Neuronal stem cell (in vitro differentiated cells): ENCODE results near the gene PRRT1B.
A peak's percentile ranks its signal among the peaks of the same experiment; 100 is the strongest.

Experiments used
- DNase-seq: peaks from one replicate; pipeline ENCODE4 v3.0.0-alpha.2; 2013; ENCODE audit warnings: low spot score
- H2AFZ ChIP-seq: one replicate; pipeline ENCODE4 v1.6.1; 2013; ENCODE audit warnings: mild to moderate bottlenecking, low read length, inconsistent platforms
- H2AK5ac ChIP-seq: 2 replicates; pipeline ENCODE4 v1.6.1; 2013; ENCODE audit warnings: low read depth, mild to moderate bottlenecking, inconsistent platforms, low read length, moderate library complexity, mixed read lengths
- H2BK120ac ChIP-seq: 2 replicates; pipeline ENCODE4 v1.6.1; 2013; ENCODE audit warnings: low read depth, mild to moderate bottlenecking, inconsistent platforms, low read length, moderate library complexity, mixed read lengths
- H2BK12ac ChIP-seq: one replicate; pipeline ENCODE4 v1.6.1; 2013; ENCODE audit warnings: low read length, inconsistent platforms
- H2BK15ac ChIP-seq: 2 replicates; pipeline ENCODE4 v1.6.1; 2013; ENCODE audit warnings: mild to moderate bottlenecking, low read length, inconsistent platforms, mixed read lengths
- H2BK5ac ChIP-seq: one replicate; pipeline ENCODE4 v1.6.1; 2013; ENCODE audit warnings: inconsistent platforms, mild to moderate bottlenecking, low read length, moderate library complexity
- H3K14ac ChIP-seq: one replicate; pipeline ENCODE4 v1.6.1; 2013; ENCODE audit warnings: low read length, inconsistent platforms
- H3K18ac ChIP-seq: 2 replicates; pipeline ENCODE4 v1.6.1; 2013; ENCODE audit warnings: low read length, inconsistent platforms
- H3K23ac ChIP-seq: 2 replicates; pipeline ENCODE4 v1.6.1; 2013; ENCODE audit warnings: low read depth, mild to moderate bottlenecking, mixed read lengths, low read length, inconsistent platforms; ENCODE audit not compliant: poor library complexity
- H3K27ac ChIP-seq: replicated peaks from 3 replicates; pipeline ENCODE4 v1.5.1; 2013; ENCODE audit warnings: low read length, inconsistent platforms
- H3K27me3 ChIP-seq, 3 experiments: 2 replicates each; pipeline ENCODE4 v1.6.1; 2013; ENCODE audit warnings: low read length in 3 of 3, mild to moderate bottlenecking in 2 of 3, inconsistent platforms in 1 of 3, low read depth in 1 of 3, mixed read lengths in 1 of 3, moderate library complexity in 1 of 3; ENCODE audit not compliant: control insufficient read depth in 3 of 3, insufficient read depth in 3 of 3
- H3K36me3 ChIP-seq, 2 donors: replicated peaks in 1 of 2; 2 replicates each; pipeline ENCODE4 v1.6.1; 2013; ENCODE audit warnings: low read length in 2 of 2; ENCODE audit not compliant: control insufficient read depth in 2 of 2, insufficient read depth in 2 of 2
- H3K4ac ChIP-seq: 2 replicates; pipeline ENCODE4 v1.6.1; 2013; ENCODE audit warnings: inconsistent platforms, mild to moderate bottlenecking, low read length, moderate library complexity
- H3K4me1 ChIP-seq, 2 donors: 1 replicate in 1 of 2; 2 replicates in 1 of 2; pipeline ENCODE4 v1.6.1; 2013; ENCODE audit warnings: low read length in 2 of 2, low read depth in 1 of 2; ENCODE audit not compliant: control insufficient read depth in 2 of 2, insufficient read depth in 1 of 2
- H3K4me2 ChIP-seq: one replicate; pipeline ENCODE4 v1.6.1; 2013; ENCODE audit warnings: mild to moderate bottlenecking, low read length, inconsistent platforms; ENCODE audit not compliant: insufficient read depth, poor library complexity, severe bottlenecking
- H3K4me3 ChIP-seq, 2 donors: 2 replicates each; pipeline ENCODE4 v1.5.1; 2013; ENCODE audit warnings: low read length in 2 of 2, mild to moderate bottlenecking in 2 of 2, inconsistent platforms in 1 of 2, moderate library complexity in 1 of 2
- H3K79me1 ChIP-seq: one replicate; pipeline ENCODE4 v1.6.1; 2013; ENCODE audit warnings: low read depth, mild to moderate bottlenecking, inconsistent platforms, low read length, moderate library complexity
- H3K9ac ChIP-seq: one replicate; pipeline ENCODE4 v1.6.1; 2013; ENCODE audit warnings: mild to moderate bottlenecking, low read depth, low read length, inconsistent platforms; ENCODE audit not compliant: poor library complexity
- H3K9me3 ChIP-seq, 2 donors: replicated peaks in 1 of 2; 2 replicates each; pipeline versions ENCODE3 to v1.6.1; 2013; ENCODE audit warnings: low read length in 2 of 2, mild to moderate bottlenecking in 2 of 2, inconsistent platforms in 1 of 2, low read depth in 1 of 2, mixed read lengths in 1 of 2, moderate library complexity in 1 of 2; ENCODE audit not compliant: control insufficient read depth in 2 of 2, insufficient read depth in 1 of 2
- H4K8ac ChIP-seq: one replicate; pipeline ENCODE4 v1.6.1; 2013; ENCODE audit warnings: low read depth, mild to moderate bottlenecking, inconsistent platforms, low read length, moderate library complexity
- H4K91ac ChIP-seq: one replicate; pipeline ENCODE4 v1.6.1; 2013; ENCODE audit warnings: low read length, low read depth, mild to moderate bottlenecking, inconsistent platforms; ENCODE audit not compliant: poor library complexity
- WGBS, 2 donors: extraction: QIAGEN DNeasy Blood & Tissue Kit; methylation state at CpG; one replicate each; pipeline ENCODE4 v1.1.7; 2013; ENCODE audit warnings: missing lambda C conversion rate in 2 of 2, mixed read lengths in 1 of 2; ENCODE audit not compliant: insufficient read length in 2 of 2, insufficient replicate concordance in 1 of 2; ENCODE audit errors: extremely low coverage in 2 of 2; 5-methylcytosine and 5-hydroxymethylcytosine counted together

PRRT1B gene

GRCh38 chr9:131555841-131556673, 10.7 kb downstream of the PRRT1B start:
- H3K9me3 ChIP-seq: peaks cover 6 to 10% of the 10 kb centered on the region in 2 donors
- H2BK12ac ChIP-seq: peak overlapping the region; percentile 84
- no peak overlapping the region for H2BK5ac ChIP-seq
- H3K4me3 ChIP-seq: peak overlapping the region in 1 of 2 donors; percentile 30
- H2BK15ac ChIP-seq: peak overlapping the region; percentile 58
- H3K14ac ChIP-seq: peak overlapping the region; percentile 97
- H4K91ac ChIP-seq: peak overlapping the region; percentile 3
- H3K27ac ChIP-seq: no peak overlapping the region
- H3K36me3 ChIP-seq: no peaks in the 10 kb centered on the region
- peaks cover 0 to 4% of the 10 kb centered on the region in 2 donors for H3K4me1 ChIP-seq
- H3K4me2 ChIP-seq: no peak overlapping the region
- peaks cover 3 to 30% (median 28%) of the 10 kb centered on the region in 3 experiments for H3K27me3 ChIP-seq
- DNase-seq: no peak
- peak overlapping the region; percentile 83 for H3K18ac ChIP-seq
- H2AFZ ChIP-seq: no peak overlapping the region
- peak overlapping the region; percentile 28 for H2AK5ac ChIP-seq
- no peak overlapping the region for H3K9ac ChIP-seq
- no peak overlapping the region for H2BK120ac ChIP-seq
- no peaks in the 10 kb centered on the region for H3K79me1 ChIP-seq
- H3K4ac ChIP-seq: no peak overlapping the region
- no peak overlapping the region for H4K8ac ChIP-seq
- peak overlapping the region; percentile 80 for H3K23ac ChIP-seq
- WGBS, 2 donors: no CpG with 5 or more reads among the region's 15 CpGs

GRCh38 chr9:131557855-131558548, 12.7 kb downstream of the PRRT1B start:
- H3K4ac ChIP-seq: no peak overlapping the region
- H3K9ac ChIP-seq: no peak overlapping the region
- H3K4me3 ChIP-seq: no peak overlapping the region
- no peak overlapping the region for H3K14ac ChIP-seq
- WGBS, 2 donors: no CpG with 5 or more reads among the region's 25 CpGs
- no peak overlapping the region for H2BK12ac ChIP-seq
- H2BK120ac ChIP-seq: no peak overlapping the region
- H4K91ac ChIP-seq: no peak overlapping the region
- peak overlapping the region; percentile 31 for H3K23ac ChIP-seq
- no peaks in the 10 kb centered on the region for H3K79me1 ChIP-seq
- no peak overlapping the region for H4K8ac ChIP-seq
- peak overlapping the region; percentile 74 for H2AK5ac ChIP-seq
- no peaks in the 10 kb centered on the region for H3K36me3 ChIP-seq
- no peak overlapping the region for H3K27ac ChIP-seq
- H3K27me3 ChIP-seq: peaks cover 3 to 30% (median 28%) of the 10 kb centered on the region in 3 experiments
- peak overlapping the region; percentile 82 for H2BK5ac ChIP-seq
- no peak for DNase-seq
- H3K9me3 ChIP-seq: peaks cover 9 to 10% of the 10 kb centered on the region in 2 donors
- H3K4me1 ChIP-seq: peaks cover 0 to 4% of the 10 kb centered on the region in 2 donors
- H3K18ac ChIP-seq: peak overlapping the region; percentile 38
- no peak overlapping the region for H3K4me2 ChIP-seq
- H2AFZ ChIP-seq: no peak overlapping the region
- no peak overlapping the region for H2BK15ac ChIP-seq

- peaks cover 3 to 6% of the 10 kb centered on the region in 2 donors for H3K9me3 ChIP-seq
- H2BK120ac ChIP-seq: no peak overlapping the region
- no peak overlapping the region for H4K8ac ChIP-seq
- no peak overlapping the region for H3K4me2 ChIP-seq
- no peak overlapping the region for H2AFZ ChIP-seq
- peaks cover 3 to 18% (median 18%) of the 10 kb centered on the region in 3 experiments for H3K27me3 ChIP-seq
- H3K27ac ChIP-seq: no peak overlapping the region
- no peak overlapping the region for H2BK5ac ChIP-seq
- no peaks in the 10 kb centered on the region for H3K36me3 ChIP-seq
- no peak overlapping the region for H3K23ac ChIP-seq
- H2BK15ac ChIP-seq: no peak overlapping the region
- no peak overlapping the region for H3K4ac ChIP-seq
- no peak for DNase-seq
- H3K14ac ChIP-seq: no peak overlapping the region
- no CpG with 5 or more reads among the region's 1 CpG for WGBS, 2 donors
- no peak overlapping the region for H3K4me3 ChIP-seq
- H3K4me1 ChIP-seq: peaks cover 0 to 4% of the 10 kb centered on the region in 2 donors
- H3K9ac ChIP-seq: no peak overlapping the region
- no peaks in the 10 kb centered on the region for H3K79me1 ChIP-seq
- no peak overlapping the region for H3K18ac ChIP-seq
- no peak overlapping the region for H2BK12ac ChIP-seq
- no peak overlapping the region for H4K91ac ChIP-seq
- H2AK5ac ChIP-seq: no peak overlapping the region
These were observed 14.2 kb downstream of the PRRT1B start for GRCh38 chr9:131559421-131560000.
